Measurements from ENCODE around the gene ARFIP1. TPM values are rescaled to one million over a fixed set of nuclear protein-coding genes. Genes with fewer than 3 reads are reported as not detected.

ARFIP1 gene
- total and polyA plus RNA-seq, 2 of the 8 experiments (the other 6 are each of a cell fraction or from before 2014, with no cell fraction given), result 13.5 to 38.0 TPM

DNA sequence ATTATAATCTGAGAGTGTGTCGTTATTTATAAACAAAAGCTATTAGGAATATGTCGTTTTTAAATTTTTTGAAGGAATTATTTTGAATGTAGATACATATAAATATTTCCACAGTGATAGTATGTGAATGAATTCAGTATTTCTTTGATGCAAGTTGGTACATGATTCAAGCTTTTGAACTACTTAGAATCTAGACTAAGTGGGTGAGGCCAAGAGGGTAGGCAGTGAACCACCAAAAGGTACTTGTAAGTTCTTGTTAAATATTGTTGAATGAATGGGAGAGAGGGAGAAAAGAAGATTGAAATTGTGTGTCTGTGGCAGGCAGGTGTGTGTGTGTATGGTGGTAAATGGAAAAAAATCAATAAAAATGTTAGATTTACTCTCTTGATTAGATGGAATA, 69.6 kb downstream of the ARFIP1 start:
- Histone ChIP-seq H3K14ac (ENCODE audit: insufficient read length) (no peak overlapping the region), H4K8ac (ENCODE audit: extremely low read depth, insufficient read depth, low read length) (no peak overlapping the region), H3K18ac (ENCODE audit: extremely low read depth, low read length) (no peak overlapping the region), H3K23me2 (ENCODE audit: low read depth, low read length) (no peaks in the 10 kb centered on the region), H2BK5ac (ENCODE audit: low read depth, low read length) (peak overlapping the region; percentile 79; the same call in 1 of the 2 replicates), H2BK20ac (ENCODE audit: low read length) (no peak overlapping the region), H2AFZ (ENCODE audit: low read length) (no peak overlapping the region), H3K79me2 (ENCODE audit: control insufficient read depth in 1 of 2, insufficient read depth in 2 of 2, low read length in 2 of 2) (peaks cover 0 to 22% of the 10 kb centered on the region in 2 experiments; a peak in 3 of 4 replicates), H3K79me1 (ENCODE audit: low read depth, low read length) (no peaks in the 10 kb centered on the region), H3K4me2 (ENCODE audit: insufficient read depth in 1 of 2, low read depth in 2 of 2, low read length in 2 of 2) (no peak overlapping the region; a peak in 1 of 4 replicates), H3K4ac (replicated peaks; ENCODE audit: insufficient read length, low read depth, low read length) (no peak overlapping the region), H4K20me1 (replicated peaks in 1 of 2; ENCODE audit: control insufficient read depth in 1 of 2, insufficient read depth in 2 of 2, low read length in 2 of 2) (no peaks in the 10 kb centered on the region), H2AK5ac (ENCODE audit: low read depth, low read length) (peak overlapping the region; percentile 14; the same call in 1 of the 2 replicates), H4K91ac (replicated peaks; ENCODE audit: insufficient read length, low read length) (no peak overlapping the region), H3K27ac (ENCODE audit: low read depth, low read length) (peak overlapping the region; percentile 25; the same call in 1 of the 2 replicates), H3K23ac (ENCODE audit: insufficient read length) (no peak overlapping the region), H3K27me3 (replicated peaks in 1 of 4; ENCODE audit: control insufficient read depth in 3 of 4, extremely low read depth in 1 of 4, insufficient read depth in 3 of 4, low read length in 3 of 4) (no peaks in the 10 kb centered on the region), H4K5ac (ENCODE audit: insufficient read length, low read depth, low read length) (no peak overlapping the region), H3K9me3 (ENCODE audit: insufficient read depth in 2 of 2, low read depth in 1 of 2, low read length in 1 of 2) (peaks cover 0 to 3% of the 10 kb centered on the region in 2 experiments; a peak in 1 of 4 replicates), H2BK120ac (replicated peaks; ENCODE audit: low read depth, low read length) (no peak overlapping the region), H2BK12ac (ENCODE audit: low read depth, low read length) (peak overlapping the region; percentile 35), H3K56ac (replicated peaks; ENCODE audit: insufficient read length, low read depth, low read length) (no peak overlapping the region), H2BK15ac (ENCODE audit: low read length) (no peak overlapping the region), H3K4me1 (replicated peaks in 1 of 4; ENCODE audit: control insufficient read depth in 3 of 4, insufficient read depth in 4 of 4, low read length in 3 of 4) (peaks cover 7 to 15% (median 10%) of the 10 kb centered on the region in 4 experiments; a peak in 5 of 7 replicates), H3K36me3 (ENCODE audit: control insufficient read depth in 2 of 4, insufficient read depth in 4 of 4, low read length in 3 of 4) (no peaks in the 10 kb centered on the region; a peak in 1 of 8 replicates), H3K9ac (replicated peaks in 1 of 4; ENCODE audit: extremely low read depth in 1 of 4, low read depth in 3 of 4, low read length in 3 of 4) (no peak overlapping the region), H3K4me3 (ENCODE audit: extremely low read depth in 1 of 4, insufficient read depth in 2 of 4, low read depth in 3 of 4, low read length in 4 of 4) (no peak overlapping the region)
- ChIA-PET POLR2A (ENCODE audit: partially characterized antibody) (interaction anchor here (1.1 kb wide), 1 partner anchor 278 kb away, joined by 3 read pairs; no protein-coding TSS in a partner anchor), CTCF (ENCODE audit: partially characterized antibody) (interaction anchor here (0.6 to 7.7 kb wide), 8 partner anchors 9 to 282 kb away, joined by 3 to 59 read pairs (median 4); partner anchors contain the start of gene FHDC1)
- FAIRE-seq, result no peak
- DNase-seq (ENCODE audit: low read depth in 1 of 2, low spot score in 2 of 2), result no peak
- WGBS, 2 experiments (ENCODE audit: extremely low coverage in 1 of 2, insufficient coverage in 1 of 2, insufficient read length in 1 of 2, insufficient replicate concordance in 2 of 2, low coverage in 1 of 2, low lambda C conversion rate in 2 of 2, missing lambda C conversion rate in 1 of 2), result 80 to 100% methylated on average over 2 of the region's 2 CpGs
- TF ChIP-seq RNF2 (IDR thresholded peaks at IDR 0.05; ENCODE audit: borderline replicate concordance, low read depth, low read length, missing control alignments, poor library complexity, severe bottlenecking) (no peak), SAP30 (IDR thresholded peaks at IDR 0.05; ENCODE audit: insufficient read depth, insufficient replicate concordance, low read length) (no peak), NANOG (IDR thresholded peaks at IDR 0.05; ENCODE audit: insufficient read depth, low read depth, low read length, poor library complexity, severe bottlenecking) (no peak)
